GM21619 (cell line): Measurements from ENCODE around the gene ZFHX3.

Experiments
- ATAC-seq: cut with Tn5 transposase; IDR thresholded peaks from one replicate; pipeline ENCODE4 v1.9.1; 2021; ENCODE audit not compliant: unreplicated experiment

ZFHX3 gene

DNA sequence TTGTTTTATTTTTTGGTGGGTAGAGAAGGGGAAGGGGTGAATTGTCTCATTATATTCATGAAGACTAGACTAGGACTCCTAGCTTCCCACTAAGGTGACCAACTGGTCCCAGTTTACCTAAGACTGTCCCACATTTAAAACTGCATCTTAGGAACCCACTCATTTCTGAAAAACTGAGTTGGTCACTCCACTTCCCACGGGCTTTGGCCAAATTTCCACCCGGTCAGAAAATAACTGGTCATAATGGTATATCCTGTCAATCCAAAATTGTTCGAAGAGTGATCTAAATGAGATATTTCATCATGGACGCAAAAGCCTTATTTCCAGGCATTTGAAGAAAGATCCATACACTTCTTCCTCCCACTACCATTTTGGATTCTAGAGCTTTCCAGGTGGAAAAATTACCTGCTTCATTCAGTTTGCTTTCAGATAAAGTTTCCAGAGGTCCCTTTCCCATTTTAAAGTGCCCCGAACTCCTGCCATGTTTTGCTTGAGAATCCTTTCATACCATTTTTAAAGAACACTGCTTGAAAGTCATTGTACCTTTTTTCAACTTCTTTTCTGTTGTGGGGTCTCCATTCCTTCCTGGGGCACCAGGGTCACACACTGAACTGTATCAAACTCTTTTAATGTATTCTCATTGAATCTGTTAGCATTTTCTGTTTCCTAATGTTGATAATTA lies 21.8 kb upstream of the ZFHX3 start:
- no peak for ATAC-seq

DNA sequence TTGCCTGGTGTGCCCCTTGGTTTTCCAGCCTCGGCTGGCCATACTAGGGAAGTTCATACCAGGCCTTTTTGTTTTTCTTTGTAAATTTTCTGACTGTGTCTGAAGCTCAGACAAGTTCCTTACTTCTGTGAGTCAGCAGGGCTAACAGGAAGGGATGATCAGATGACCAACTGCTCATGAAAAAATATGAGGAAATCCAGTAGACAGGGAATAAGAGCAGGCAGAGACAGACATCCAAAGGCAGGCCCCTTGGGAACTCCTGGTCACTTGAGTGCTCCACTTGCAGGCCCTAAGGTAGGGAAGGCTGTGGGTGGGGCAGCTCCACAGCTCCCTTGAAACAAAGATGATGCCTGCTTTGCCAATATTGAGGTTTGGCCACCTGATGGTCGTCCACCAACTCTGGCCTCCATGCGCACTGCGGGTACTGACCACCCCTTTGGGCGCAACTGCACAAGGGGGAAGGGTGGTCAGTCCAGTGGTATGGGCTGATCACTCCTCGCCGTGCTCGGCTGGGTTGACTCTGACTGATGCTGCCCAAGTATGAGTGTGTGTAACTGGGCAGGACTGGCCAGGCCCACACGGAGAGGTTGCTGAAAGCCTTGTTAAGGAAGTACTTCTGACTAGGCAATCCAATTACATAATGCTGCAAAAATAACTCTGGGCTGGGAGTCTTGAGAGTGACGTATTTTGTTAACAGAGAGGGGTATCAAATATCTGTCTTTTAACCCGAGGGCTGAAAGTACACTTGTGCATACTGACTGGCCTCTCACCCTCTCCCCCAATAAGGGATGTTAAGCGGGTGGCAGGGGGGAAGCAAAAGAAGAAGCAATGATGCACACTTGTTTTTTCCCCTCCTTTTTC lies 20.8 kb upstream of the ZFHX3 start:
- ATAC-seq, result no peak

DNA sequence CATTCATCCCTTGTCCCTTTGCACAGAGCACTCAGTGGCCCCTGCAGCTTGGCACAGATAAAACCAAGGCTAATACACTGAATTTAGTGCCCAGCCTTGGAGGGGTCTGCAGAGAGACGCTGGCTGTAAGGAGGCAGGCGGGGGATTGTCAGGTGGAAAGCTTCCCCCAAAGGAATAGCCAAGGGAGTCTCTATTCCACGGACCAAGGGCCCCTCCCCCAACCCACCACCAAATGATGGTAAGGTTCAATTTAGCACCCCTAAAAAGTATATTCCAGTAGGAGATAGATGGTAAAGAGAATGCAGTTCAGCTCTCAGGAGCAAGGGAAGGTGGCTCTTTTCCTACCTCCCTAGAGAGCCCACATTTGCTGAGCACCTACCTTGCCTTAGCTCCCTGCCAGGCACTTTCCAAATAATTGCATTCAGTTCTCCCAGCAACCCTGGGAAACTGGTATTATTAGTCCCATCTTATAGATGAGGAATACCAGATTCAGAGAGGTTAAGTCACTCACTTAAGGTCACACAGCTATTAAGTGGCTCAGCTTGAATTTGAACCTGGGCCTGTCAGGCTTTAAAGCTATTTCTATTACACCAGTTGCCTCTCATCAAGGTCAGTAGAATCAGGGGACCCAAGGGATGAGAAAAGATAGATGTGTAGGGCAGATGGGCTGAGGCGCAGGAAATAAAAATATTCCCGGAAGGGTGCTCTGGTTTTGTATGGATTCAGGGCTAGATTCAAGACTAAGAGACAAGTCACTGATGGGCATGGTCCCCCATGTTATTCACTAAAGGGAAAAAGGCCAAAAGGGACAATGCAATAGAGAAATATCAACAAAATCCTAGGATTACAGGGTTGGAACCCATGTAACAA lies 20.0 kb upstream of the ZFHX3 start:
- ATAC-seq, result no peak

DNA sequence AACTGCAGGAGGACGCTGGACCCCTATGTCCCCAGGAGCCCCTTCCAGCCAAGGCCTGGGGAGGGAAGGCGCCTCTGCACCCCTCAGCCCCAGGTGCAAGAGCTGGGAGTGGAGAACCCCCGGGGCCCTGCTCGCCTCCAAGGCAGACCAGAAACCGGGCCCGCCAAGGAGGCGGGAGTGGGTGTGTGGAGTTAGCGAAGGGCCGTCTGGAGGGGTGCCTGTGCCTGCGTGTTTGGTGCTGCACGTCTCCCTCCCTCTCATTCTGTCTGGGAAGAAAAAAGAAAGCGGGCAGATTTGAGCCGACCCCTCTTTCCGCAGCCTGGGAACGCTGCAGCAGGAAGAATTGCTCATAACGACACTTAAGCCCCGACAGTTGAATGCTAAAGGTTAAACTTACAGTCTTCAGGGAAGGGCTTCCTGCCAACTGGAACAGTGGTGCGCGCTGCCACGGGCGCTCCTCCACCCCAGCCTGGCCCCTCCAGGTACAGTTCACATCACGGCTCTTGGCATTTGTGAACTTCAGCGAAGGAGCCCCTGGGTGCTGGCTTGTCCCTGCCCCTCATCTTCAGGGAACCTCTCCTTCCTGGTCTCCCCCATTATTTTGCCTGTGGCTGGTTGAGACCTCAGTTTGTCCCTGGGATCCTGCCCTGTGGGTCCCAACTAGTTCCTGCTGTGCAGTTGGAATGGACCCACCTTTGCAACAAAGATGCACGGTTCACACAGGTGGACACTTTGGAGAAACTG lies 19.2 kb upstream of the ZFHX3 start:
- no peak for ATAC-seq

DNA sequence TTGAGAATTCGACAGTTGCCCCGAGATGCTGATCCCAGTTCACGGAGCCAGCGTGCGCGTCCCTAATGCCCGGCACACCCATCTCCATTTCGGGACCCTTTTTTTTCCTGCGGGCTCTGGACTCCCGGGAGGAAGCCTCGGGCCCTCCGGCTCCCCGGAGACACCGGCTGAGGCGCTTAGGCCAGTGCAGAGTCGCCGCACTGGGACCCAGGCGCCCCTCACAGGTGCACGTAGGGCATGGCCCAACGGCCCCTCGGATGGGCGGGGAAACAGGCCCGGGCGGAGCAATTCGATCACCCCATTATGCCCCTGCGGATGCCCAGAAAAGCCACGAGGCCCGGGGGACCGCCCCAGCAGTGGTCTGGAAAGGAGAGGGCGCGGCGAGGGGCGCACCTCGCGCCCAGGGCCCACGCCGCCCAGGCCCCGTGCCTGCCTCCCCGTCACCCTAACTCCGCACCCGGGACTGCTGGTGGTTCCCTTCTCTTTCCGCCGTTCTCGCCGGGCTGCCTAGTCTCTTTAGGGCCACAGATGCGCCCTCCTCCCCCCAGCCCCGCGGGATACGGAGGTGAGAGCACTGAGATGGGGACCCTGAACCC lies 18.5 kb upstream of the ZFHX3 start:
- ATAC-seq, result no peak

DNA sequence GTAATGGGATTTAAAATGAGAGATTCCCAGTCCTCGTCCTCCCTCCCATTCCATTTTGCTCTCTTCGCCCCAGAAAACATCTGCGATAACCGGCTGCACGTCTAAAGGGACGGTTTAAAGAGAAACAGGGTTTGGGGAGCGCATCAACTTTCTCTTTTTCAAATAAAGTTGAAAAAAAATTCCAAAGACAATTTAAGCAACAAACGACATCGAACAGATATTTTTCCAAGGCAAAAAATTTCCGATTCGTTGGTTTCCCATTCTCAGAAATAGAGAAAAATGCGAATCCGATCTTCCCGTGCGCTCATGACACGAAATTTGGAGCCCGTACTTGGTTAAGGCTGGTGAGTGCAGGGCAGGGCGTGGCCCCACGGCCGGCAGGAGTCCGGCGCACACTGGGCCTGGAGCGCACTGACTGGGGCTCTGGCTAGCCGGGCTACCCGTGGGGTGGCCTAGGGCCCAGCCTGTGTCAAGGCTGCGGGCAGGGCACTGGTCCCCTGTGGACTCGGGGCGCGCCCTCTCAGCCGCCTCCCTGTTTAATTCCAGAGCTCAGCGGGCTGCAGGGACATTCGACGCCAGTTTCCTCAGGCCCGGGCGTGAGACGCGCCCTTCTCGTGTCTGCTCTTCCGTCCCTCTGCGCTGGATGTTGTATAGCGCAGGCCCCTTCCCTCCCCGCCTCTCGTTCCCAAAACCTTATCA lies 17.9 kb upstream of the ZFHX3 start:
- no peak for ATAC-seq

DNA sequence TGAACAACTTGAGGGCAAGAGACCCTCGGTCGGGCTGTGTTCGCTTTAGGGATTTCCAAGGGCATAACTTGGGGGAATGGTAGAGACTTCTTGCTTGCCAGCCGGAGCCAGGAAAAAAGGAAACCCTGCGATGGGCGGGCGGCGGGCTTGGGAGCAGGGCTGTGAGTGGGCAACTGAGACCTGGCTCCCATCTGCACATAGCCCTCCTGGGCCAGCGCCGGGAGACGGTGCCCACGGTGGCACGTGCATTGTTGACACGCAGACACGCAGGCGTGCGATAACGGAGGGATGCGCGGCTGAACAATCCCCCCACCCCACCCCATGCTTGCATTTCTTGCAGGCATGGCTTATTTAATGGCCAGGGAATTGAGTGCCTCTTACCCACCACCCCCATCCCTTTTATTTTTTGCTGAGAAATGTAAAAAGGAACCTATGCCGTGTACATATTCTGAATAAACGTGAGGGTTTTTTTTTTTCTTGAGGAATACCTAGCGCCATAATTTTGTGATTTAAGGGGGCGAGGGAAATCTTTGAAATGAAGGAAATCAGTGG lies 17.1 kb upstream of the ZFHX3 start:
- ATAC-seq, result no peak

DNA sequence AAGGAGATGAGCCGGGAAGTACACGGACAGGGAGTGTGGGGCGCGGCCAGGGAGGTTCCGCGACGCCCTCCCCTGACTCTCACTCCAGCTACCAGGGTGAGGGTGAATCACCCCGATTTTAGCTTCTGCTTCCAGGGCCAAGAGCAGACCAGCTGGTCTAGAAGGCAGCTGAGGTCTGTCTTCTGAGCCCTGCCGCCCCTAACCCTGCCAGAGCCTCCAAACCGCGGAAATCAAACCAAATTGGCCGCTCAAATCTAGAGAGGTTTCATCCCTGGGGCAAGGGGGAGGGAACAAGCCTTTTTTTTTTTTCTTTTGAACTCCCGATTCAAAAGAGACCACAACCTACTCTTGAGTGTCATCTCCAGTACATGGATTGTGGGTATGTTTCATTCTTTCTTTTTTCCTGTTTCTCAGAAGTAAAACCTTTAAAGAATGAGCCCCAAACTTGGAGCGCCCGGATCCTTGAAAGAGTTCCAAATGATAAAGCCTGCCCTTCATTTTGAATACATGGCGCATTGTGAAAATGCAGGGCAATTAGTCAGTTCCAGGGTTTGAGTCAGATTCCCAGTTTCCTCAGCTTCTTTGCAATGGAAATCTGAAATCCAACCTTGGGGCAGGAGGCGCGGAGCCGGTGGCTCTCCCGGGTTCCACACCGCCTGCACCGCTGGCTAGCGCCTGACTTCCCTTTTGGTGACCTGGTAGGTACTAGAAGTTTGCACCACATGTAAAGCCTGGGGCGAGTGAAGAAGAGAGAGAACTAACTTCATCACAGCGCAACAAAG lies 16.5 kb upstream of the ZFHX3 start:
- no peak for ATAC-seq

DNA sequence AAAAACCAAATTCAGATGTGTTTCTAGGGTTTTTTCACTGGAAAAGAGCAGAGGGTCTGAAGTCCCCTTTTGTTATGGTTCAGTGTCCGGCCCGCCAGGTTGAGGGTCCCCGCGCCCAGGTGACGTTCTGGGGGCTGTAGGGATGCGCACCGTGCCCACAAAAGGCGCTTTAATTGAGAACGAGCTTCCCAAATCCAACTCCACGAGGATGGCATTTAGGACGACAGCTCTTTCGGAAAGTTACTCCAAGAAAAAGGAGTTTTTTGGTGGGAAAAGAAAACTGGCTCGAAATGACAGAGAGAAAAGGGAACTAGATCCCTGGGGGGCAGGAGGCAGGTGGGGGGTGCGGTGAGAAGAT lies 15.9 kb upstream of the ZFHX3 start:
- no peak for ATAC-seq

DNA sequence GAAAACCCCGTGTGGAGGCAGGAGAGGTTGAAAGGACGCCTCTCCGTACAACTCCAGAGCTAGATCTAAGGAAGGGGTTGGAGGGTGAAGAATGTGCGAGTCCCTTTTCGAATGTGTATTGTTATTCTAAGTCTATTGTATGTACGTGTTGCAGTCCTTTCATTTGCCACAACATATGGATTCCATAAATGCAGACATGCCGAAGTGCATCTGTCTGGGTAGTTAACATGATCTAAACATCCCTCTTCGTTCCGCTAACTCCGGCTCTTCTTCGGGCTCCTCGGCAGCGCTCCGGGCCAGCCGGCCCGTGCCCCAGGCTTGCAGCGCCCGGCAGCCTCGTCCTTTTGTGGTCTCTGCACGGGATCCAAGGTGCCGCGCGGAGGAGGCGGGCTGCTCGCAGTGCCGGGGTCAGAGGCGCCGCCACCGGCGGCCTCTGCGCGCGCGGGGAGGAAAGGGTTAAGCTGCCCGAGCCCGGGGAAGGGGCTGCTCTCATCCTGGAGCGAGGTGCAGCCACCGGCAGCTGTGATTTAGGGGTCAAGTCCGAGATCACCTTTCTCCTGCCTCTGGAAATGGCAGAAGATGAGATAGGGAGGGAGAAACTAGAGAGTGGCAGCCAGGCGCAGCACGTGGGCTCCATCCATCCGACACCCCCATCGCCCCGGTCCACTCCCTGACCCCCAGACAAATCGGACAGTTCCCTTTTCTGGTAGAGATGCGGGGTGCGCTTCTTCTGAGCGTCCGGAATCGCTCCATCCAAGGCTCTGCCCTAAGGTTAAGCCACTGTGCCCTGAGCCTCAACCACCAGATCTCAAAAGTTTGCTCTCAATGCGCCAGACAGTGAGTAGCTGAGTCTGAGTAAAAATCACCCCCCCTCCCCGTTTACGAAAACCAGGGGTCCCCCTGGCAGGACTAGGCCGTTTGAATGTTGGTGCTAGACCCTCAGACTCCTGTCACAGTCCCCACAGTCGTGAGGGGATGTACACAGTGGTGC lies 15.1 kb upstream of the ZFHX3 start:
- ATAC-seq, result no peak

DNA sequence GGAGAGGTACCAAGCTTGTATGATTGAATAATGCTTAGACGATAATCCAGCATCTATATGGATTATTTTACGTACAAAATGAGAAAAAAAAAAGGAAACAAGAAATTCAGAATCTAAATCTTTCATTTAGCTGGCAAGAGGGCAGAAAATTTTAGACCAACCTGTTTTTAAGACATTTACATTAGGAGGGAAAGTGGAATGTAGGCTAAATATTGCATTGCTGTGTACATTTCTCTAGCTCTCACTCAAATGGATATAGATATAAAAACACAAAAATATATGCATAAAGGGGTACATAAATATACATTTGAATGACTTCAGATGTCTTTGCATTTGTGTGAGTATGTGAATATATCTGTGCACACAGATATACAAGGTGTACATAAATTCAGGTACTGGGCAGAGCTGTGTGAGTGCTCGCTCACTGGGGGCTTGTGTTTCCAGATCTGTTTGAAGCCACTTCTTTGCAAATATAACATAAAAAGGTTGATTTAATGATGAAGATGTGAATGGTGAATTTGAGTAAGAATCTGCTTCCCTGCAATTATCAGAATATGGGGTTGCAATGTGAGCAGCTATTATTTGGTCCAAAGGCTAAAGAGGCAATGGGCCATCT lies 14.2 kb upstream of the ZFHX3 start:
- no peak for ATAC-seq

DNA sequence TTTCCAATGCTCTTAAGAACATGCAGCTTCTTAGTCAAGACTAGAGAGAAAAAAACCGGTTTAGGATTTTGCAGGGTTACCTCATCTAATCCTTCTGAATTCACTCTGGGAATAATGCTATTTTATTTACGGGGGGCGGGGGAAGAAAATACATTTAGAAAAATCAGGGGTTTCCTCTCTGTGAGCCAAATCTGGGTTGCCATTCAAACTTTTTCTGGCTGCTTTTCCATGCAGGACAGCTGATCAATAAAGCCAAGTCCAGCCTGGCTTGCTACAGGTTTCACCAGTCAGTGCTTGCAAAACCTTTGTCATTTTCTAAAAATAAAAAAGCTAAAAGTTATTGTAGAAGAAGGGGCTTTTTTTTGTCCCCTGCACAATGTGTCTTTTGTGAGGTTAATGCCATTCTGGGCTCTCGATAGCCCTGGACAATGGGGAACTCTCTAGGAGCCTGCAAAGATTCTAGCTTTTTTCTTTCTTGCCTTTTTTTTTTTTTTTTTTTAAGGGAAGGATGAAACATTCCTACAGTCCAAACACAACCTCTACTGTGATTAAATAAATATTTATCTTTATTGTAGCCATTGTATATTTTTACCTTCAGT lies 13.1 kb upstream of the ZFHX3 start:
- no peak for ATAC-seq

DNA sequence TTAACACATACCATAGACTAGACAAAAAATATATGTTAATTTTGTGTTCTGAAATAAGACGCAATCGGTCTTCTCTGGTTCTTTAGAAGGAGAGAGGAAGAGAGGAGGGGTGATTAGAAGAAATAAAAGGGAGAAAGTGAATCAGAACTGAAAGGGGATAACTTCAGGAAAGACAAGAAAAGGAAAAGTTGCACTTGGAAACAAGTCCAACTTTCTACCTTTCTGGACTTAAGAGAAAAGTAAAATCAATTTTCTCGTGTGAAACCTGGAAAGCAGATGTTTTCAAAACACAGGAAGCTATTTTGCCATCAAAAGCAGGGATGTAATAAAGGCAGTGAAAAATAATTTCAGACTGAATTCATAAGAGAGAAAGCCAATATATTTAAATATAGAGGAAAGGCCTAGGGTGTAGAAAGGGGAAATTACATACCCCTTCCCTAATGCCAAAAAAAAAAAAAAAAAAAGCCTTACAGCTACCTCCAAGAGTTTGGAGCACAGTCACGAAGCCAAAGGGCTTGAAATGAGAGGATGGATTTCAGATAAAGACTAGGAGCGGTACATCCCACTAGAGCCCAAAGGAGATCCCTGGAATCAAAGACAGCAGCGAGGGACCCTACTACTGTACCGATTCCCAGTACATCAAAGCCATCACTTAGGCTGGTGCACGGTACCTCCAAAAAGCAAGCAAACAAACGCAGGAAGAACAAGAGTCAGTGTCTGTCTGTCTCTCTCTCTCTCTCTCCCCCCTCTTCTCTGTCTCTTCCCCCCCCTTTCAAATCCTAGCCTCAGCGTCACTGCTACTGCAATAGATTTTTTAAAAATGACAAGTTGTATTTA lies 12.1 kb upstream of the ZFHX3 start:
- no peak for ATAC-seq

DNA sequence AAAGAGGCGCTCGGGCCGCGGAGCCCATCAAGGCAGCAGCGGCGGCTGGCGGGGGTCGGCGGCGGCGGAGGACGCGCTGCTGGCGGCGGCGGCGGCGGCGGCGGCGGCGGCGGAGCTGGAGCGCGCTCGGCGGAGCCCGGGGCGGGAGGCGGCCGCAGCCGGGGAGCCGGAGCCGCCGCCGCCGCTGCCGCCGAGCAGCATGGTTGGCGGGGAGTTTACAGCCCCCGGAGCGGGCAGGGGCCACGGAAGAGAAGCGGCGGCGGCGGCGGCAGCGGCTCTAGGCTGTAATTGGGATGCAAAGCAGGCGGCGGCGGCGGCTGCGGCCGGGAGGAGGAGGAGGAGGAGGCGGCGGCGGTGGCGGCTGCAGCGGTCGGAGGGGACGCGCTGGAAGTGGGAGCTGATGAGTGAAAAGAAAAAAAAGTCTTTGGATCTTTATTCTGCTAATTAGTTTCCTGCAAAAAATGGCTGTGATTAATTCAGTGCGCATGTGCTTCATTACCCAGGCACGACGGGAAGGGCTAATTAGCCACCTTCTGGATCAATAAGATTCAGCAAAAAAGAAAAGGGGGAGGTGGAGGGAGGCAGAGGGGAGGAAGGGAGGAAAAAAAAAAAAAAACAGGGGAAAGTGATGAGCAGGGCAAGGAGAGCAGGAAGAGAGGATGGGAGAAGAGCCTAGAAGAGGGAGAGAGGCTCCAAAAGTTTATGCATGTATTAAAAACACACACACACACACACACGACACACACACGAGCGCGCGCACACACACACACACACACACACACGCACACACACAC lies 10.9 kb upstream of the ZFHX3 start:
- peak; percentile 28 for ATAC-seq

DNA sequence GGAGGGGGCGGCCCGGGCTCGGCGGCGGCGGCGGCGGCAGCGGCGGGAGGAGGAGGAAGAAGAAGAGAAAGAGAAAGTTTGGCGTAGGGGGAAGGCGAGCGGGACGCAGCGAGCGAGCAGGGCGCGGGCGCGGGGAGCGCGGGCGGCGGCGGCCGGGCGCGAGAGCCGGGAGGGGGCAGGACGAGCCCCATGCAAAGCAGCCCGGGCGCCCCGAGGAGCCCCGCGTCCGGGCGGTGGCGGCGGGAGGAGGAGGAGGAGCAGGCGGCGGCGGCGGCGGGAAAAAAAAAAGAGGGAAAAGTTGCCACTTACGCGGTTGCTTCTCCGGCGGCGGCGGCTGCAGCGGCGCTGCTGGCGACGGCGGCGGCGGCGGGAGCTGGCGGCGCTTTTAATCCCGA lies 10.3 kb upstream of the ZFHX3 start:
- peak; percentile 79 for ATAC-seq
